Measurements from ENCODE around the gene ALDH5A1.

The ALDH5A1 gene

DNA sequence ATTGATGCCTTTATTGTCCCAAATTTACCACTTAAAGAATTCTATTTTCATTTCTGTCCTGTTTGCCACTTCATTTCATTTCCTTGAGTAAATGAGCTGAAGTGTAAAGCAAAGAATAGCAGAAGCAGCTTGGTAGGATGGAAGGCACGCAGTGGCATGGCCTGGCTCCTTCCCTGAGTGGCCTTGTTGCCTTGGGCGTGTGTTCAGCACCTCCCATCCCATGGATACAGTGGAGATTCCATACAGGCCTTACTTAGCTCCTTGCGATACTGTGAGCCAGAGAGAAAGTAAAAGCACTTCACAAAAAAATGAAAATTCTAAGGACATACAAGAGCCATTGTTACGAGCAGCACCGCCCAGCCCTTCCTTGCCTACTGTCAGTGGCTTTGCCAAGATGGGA, 39.6 kb downstream of the ALDH5A1 start:
- no peak for DNase-seq

DNA sequence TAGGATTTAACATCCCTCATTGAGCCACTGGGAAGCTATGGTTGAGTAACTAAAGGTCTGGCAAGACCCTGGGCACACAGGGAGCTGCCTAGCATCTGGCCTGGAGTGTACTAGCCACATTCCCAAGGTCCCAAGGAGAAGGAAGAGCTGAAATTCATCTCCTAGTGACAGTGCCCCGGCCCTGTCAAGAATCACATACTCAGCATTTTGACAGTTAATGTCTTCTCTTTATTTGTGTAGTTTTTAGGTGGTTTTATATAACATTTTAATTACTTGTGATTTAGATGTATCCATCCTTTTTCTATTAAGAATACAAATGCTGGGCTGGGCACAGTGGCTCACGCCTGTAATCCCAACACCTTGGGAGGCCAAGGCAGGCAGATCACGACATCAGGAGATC, 40.4 kb downstream of the ALDH5A1 start:
- no peak for DNase-seq

DNA sequence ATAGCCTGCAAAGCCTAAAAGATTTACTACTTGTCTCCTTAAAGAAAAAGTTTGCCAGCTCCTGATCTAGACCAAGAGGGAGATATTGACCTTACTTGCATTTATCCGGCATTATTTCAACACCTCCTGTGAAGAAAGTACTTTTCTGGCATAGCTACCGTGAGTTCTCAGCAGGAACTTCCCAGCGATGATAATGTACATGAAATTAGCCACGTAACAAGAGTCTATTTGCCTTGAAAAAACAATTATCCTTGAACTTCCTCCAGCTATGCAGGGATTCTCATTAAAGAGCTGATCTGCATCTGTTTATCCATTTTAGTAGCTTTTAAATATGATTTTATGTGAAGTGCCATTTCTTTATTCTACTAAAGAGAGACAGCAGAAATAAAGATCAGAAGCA, 41.7 kb downstream of the ALDH5A1 start:
- DNase-seq = no peak

DNA sequence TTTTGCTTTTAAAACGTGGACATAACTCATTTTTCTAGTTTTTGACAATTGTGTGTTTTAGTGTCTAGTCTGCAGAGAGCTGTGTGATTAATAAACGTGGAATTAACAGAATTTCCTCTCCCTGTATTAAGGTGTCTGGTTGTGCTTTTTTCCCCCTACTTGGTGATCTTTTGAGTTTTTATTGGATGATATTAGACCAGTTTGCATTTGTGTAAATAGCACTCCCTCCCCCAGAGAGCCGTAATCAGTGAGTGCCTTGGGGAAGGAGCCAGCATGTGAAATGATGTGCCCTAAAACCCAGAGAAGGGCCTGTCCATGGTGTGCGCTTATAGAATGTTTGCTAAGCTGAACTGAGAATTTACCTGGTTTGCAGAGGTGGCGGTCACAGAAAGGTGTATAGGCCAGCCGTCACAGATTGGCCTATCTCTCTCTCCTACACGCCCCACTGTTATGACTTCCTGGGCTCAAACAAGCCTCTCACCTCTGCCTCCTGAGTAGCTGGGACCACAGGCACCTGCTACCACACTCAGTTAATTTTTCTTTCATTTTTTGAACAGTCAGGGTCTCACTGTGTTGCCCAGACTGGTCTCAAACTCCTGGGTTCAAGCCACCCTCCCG, 42.4 kb downstream of the ALDH5A1 start:
- DNase-seq = no peak

DNA sequence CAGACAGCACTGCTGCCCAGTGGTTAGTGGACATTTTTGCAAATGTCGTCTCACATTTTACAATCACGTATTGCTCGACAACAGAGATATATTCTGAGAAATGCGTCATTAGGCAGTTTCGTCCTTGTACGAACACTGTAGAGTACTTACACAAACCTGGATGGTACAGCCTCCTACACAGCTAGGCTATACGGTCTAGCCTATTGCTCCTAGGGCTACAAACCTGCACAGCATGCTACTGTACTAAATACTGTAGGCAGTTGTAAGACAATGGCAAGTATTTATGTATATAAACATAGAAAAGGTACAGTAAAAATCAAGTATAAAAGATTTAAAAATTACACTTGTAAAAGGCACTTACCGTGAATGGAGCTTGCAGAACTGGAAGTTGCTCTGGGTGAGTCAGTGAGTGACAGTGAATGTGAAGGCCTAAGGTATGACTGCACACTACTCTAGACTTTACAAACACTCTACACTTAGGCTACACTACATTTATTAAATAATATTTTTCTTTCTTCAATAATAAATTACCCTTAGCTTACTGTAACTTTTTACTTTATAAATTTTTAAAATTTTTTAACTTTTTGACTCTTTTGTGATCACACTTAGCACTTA, 43.1 kb downstream of the ALDH5A1 start:
- no peak for DNase-seq

DNA sequence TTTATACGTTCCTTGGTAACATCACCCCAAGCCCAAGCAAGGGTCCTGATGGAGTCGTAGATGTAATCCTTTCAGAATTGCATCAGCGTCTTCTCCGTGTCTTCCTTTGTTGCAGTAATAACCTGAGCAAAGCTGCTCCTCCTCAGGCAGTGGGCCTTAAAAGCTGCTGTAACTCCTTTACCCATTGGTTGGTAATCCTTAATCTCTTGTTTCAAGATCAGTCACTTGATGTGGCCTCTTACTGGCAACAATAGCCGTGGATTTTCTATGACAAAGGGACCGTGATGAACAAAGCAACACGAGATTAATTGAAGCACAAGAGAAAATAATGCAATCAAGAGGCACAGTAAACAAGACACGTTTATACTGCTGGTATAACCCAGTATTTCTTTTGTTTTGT, 44.6 kb downstream of the ALDH5A1 start:
- DNase-seq = no peak

DNA sequence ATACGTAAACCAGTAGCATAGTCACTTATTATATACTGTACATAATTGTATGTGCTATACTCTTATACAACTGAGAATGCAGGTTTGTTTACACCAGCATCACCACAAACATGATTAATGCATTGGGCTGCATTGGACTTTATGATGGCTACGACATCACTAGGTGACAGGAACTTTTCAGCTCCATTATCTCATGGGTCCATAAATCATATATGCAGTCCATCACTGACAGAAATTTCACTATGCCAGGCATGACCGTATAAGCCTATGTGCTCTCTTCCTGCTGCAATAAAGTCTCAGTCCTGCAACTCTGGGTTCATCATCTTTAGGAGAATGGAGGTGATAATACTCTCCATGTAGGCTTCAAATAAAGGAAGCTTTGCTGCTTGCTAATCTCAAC, 45.4 kb downstream of the ALDH5A1 start:
- DNase-seq = no peak

DNA sequence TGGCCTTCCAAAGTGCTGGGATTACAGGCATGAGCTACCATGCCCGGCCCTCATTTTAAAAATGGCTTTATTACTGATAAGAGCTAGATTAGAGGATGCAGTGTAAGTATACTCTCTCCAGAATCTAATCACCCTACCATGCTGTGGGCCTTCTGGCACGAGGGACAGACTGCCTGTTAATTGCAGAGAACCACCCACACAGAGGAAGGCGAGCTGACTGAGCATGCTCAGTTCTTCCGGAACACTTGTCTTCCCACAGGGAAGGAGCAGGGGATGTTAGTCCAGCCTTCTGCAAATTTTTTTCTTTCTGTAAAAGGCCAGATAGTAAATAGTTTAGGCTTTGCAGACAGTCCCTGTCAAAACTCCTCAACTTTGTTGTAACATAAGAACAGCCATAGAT, 48.9 kb downstream of the ALDH5A1 start:
- DNase-seq = no peak

DNA sequence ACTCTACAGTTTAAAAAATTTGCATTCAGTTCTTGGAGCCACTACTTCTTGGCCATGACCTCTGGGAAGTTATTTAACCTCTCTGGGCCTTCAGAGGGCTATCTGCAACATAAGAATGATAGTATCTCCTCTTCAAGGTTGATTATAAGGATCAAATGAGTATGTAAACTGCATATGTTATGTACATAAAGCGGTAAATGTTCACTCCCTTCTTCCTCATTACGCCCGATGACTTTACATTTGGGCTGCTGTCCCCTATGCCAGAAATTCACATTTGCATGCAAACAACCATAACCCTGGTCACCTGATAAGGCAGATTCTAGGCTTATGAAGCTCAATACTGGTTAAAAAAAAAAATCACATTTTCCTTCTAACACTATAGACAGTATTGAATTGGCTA, 50.4 kb downstream of the ALDH5A1 start:
- no peak for DNase-seq

DNA sequence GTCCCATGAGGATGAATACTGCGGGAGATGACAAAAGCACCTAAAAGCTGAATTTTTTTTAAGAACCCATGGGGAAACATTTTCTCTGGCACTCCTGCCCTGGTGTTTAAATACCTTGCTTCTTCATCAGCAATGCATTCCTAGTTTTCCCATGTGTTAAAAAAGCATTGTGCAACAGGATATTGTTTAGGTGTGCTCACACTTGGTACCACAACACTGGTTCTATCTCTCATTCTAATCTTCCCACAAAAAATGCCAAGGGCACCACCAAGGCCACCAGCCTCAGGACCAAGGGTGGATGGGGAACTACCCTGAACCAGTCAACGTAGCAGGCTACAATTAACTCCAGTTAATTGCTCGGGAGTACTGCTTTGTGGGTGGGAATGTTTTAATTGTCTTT, 50.9 kb downstream of the ALDH5A1 start:
- no peak for DNase-seq

DNA sequence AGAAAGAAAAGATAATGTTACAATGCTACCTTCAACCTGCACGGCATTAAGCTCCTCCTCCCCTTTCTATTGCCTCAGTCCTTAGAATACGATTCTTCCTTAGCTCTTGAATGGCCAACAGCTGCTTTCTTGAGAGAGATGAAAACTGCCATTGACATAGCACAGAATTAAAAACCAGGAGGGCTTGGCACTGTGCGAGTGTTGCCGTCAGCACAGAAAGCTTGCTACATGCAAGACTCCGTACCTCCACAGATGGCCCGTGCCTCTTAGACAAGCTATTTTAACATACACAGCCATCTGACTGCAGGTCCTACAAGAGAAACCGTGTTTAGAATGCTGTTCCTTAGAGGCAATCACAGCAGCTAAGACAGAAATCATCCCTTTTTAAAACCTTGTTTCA, 51.7 kb downstream of the ALDH5A1 start:
- DNase-seq = no peak

DNA sequence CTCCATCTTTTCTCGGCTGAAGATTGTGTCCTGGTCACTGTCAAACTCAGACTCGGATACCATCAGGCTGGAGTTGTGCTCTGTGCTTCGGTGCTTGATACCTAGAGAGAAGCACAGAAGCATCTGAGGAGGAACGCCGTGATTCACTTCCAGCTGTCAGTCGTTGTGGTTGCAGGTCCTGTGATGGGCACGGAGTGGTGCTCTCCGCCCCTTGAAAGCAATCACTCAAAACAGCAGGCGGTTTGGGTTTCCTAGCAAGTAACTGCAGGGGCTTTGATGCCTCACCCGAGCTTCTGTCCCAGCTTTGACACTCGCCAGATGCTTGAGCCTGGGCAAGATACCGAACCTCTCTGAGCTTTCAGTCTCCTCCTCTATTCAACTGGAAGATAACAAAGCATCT, 52.5 kb downstream of the ALDH5A1 start:
- no peak for DNase-seq

DNA sequence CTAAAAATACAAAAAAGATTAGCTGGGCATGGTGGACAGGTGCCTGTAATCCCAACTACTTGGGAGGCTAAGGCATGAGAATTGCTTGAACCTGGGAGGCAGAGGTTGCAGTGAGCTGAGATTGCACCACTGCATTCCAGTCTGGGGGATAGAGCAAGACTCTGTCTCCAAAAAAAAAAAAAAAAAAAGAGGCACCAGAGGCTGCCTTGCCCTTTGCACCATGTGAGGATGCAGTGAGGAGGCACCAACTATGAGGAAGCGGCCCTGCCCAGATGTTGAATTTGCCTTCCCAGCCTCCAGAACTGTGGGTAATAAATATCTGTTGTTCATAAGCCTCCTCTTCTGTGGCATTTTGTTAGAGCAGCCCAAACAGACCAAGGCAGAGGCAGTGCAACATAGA, 54.4 kb downstream of the ALDH5A1 start:
- DNase-seq = no peak

DNA sequence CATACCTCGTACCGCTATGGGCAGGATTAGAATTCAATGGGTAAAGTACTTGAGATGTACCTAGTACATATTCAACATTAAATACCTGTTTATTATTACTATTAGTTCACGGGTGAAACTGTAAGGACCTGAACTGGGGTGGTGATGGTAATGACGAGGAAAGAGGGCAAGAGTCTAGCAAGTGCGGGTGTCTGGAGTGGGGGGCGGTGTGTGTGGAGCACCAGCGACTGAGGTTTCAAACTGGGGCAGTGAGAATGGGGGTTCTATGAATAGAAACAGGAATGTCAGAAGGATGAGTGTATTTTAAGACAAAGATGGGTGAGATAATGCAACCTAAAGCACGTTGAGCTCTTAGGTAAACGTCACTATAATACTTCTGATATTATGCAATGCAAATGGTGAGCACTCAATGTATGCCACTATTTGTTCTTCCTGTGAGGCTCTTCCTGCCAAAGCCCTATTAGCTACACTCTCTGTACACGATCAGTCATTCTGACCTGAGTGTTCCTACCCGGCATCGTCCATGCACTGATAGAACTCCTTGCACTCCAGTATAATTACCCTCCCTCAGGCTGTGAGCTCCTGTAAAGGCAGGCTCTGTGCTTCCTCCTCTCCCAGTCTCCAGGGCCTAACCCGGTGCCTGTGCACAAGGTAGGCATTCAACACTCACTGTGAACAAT, 55.0 kb downstream of the ALDH5A1 start:
- no peak for DNase-seq

DNA sequence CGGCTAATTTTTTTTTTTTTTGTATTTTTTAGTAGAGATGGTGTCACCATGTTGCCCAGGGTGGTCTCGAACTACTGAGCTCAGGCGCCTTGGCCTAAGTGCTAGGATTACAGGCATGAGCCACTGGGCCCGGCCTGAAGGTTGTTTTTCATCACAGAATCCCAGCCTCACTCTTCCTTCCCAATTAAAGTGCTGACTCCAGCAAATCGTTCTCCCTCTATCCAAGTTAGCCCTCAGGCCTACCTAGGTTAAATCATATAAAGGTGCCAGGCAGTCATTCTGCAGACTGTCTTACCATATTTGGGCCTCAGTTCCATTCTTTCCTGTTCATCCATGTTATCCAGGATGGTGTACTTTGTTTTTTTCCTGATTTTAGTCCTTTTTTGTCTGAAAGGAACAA, 56.4 kb downstream of the ALDH5A1 start:
- no peak for DNase-seq

DNA sequence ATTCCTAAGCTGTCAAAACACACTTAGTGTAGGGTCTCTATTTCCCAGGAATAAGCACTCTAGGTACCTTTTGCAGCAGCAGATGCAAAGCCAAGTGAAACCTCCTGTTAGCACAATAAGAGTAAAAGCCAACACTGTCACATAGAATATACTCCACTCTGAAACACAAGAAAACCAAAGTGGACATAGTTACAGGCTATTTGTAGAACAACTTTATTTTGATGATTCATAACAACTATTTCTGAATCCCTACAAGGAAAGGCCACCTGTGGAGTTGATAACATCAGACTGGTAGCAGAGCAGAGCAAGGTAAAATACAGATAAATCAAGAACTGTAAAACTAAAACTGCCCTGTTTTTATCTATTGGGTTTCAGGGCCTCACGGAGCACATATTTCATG, 59.7 kb downstream of the ALDH5A1 start:
- no peak for DNase-seq

DNA sequence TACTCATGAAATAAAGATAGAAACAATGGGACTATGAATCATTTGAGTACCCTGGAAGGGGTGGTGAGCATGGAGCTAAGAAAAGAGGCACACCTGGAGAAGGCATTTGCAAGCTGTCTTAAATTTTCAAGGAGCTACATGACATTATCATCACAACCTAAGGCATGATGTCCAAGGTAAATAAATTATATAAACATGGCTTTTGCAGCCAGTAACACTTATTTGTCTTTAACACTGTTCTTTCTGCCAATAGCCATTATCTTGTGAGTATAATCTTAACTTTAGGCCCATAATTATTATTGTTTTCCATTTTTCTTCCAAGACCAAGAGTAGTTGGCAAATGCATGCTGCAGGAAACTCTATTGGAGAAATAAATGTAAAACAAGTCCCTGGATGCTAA, 63.7 kb downstream of the ALDH5A1 start:
- no peak for DNase-seq

DNA sequence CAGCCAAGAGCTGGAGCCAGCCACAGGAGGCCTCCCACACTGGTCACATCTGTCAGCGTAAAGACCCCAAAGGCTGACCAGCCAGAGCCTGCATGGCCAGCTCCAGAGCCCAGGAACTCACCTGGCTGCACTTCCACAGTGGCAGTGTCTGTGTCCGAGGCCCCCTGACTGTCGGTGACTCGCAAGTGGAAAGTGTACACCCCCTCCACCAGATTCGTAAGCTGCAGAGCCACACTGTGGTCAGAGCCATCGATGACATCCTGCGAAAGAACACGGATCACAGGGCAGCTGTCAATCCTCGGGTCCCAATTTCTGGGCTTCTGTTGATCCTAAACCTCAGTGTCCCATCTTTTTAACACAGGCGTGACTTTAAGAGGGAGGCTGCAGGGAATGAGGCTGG, 69.3 kb downstream of the ALDH5A1 start:
- no peak for DNase-seq

DNA sequence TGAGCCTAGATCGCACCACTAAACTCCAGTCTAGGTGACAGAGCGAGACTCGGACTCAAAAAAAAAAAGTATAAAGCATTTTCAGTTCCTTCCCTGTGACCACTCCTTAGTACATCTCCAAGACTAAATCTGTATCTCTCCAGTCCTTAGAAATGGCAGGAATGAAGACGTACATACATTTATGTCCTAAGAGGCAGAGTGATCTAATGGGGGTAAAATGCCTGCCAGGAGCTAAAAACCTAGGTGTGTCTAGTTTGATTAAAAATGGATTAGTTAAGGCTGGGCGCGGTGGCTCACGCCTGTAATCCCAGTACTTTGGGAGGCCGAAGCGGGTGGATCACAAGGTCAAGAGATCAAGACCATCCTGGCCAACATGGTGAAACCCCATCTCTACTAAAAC, 70.4 kb downstream of the ALDH5A1 start:
- DNase-seq = no peak

DNA sequence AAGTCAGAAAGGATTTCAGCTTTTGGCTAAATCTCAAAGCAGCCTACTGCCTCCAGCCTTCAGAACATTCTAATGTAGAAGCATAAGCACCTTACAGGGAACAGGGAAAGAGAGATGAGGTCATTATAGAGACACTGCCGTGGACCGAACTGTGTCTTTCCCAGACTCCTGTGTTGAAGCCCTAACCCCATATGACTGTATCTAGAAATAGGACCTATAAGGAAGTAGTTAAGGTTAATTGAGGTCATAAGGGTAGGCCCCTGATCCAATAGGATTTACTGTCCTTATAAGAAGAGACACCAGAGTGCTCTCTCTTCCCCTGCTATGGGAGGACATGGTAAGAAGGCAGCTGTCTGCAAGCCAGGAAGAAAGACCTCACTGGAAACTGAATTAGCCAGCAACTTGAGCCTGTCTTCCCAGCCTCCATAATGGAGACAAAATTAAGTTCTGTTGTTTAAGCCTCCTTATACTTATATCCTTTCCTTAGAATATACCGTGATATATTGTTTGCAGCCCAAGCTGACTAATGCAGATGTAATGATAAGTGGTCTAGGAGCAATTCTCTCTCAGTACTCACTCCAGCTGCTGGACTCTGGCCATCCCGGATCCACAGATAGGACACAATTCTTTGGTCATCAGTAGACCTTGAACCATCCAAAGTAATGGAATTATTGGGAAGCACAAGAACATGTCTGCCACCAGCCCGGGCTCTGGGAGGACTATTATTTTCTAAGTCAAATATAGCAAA, 71.4 kb downstream of the ALDH5A1 start:
- DNase-seq = no peak

DNA sequence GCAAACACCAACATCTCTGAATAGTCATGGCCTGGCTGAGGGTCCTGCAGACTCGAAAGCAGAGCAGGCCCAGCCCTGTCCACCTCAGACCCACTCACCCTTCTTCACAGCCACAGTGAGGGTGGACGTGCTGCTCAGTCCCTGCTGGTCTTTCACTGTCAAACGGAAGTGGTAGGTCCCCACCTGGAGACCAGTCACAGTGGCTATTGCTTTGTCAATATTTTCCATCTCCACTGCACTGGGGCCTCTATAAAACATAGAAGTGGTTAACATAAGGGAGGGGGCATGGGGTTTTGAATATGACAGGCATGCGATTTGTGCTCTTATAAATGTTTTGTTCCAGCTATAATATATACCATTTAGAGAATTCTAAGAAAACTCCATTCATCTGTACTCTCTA, 73.9 kb downstream of the ALDH5A1 start:
- no peak for DNase-seq

DNA sequence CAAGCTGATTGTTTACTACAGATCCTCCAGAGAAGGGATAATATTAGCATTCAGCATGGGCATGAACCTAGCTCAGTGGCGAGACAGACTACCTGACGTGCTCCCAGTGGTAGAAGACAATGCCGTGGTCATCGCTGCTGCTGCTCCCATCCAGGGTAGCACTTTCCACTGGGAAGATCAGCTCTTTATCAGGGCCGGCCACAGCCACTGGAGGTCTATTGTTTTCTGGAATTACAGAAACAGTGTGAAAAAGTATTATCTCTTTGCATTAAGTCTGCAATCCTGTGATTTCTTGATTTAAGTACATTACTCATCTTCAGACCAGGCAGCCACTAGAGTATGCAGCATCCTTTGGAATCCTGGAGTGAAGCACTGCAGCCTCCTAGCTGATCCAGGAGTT, 75.0 kb downstream of the ALDH5A1 start:
- DNase-seq = no peak

DNA sequence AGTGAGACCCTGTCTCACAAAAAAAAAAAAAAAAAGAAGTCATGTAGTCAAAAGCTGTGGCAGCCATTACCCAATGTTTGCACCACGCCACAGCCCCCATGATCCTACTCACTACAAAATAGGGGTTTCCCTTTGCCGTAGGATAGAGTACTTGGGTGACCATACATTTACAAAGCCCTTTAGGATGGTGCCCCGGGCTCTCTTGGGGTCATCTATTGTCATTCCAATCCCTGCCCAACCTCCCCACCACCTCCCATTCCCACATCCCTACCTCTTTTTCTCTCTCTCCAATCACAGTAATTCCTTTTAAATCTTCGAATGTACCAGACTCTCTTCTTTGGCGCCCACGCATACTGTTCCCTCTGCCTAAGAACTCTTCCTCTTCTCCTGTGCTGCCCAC, 76.6 kb downstream of the ALDH5A1 start:
- no peak for DNase-seq

DNA sequence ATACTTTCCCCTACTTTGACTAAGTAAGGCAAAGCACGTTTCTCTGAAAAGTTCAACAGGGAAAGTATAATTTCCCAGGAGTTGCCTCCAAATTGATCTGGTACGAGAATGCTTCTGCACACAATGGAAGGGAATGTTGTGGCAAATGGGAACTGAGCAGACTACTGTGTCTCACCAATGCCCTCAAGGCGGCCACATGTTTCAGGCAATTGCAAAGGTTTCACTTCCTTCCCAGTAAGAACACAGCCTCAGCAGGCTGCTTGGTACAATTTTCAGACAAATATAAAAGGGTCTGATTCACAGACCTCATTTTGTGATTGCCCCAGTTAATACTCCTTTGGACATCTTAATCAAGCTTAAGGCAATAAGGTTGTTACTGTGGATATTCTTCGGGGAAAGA, 80.0 kb downstream of the ALDH5A1 start:
- no peak for DNase-seq

All from fibroblast of skin of right quadriceps (primary cell).